Smooth muscle cell (in vitro differentiated cells): ENCODE measurements around the gene NRP2. TPM values are rescaled to one million over a fixed set of nuclear protein-coding genes. Genes with fewer than 3 reads are reported as not detected.

Experiments used
- DNase-seq: peaks from one replicate; lab custom pipeline; 2025; ENCODE audit not compliant: unreplicated experiment; lab: John Stamatoyannopoulos, UW
- H2AFZ ChIP-seq: fragments of 200-600 bp; sonication (generic); 2 replicates; pipeline ENCODE4 v1.6.0; 2016; ENCODE audit warnings: antibody characterized with exemption, low read depth, mild to moderate bottlenecking
- H3F3A ChIP-seq: fragments of 200-600 bp; sonication (generic); 2 replicates; pipeline ENCODE4 v1.6.0; 2017; ENCODE audit warnings: antibody characterized with exemption, low read depth
- H3K27ac ChIP-seq: fragments of 200-600 bp; sonication (generic); 2 replicates; pipeline ENCODE4 v1.5.1; 2016; ENCODE audit warnings: low read depth, mild to moderate bottlenecking
- H3K27me3 ChIP-seq: fragments of 200-600 bp; sonication (generic); 2 replicates; pipeline ENCODE4 v1.6.1; 2016; ENCODE audit warnings: low read depth, mild to moderate bottlenecking
- H3K36me3 ChIP-seq: fragments of 200-600 bp; sonication (generic); 2 replicates; pipeline ENCODE4 v1.5.1; 2016; ENCODE audit warnings: low read depth
- H3K4me1 ChIP-seq: fragments of 200-600 bp; sonication (generic); 2 replicates; pipeline ENCODE4 v1.5.1; 2016; ENCODE audit warnings: low read depth
- H3K4me2 ChIP-seq: fragments of 200-600 bp; sonication (generic); 2 replicates; pipeline ENCODE4 v1.6.0; 2016; ENCODE audit warnings: mild to moderate bottlenecking
- H3K4me3 ChIP-seq: fragments of 200-600 bp; sonication (generic); 2 replicates; pipeline ENCODE4 v1.5.1; 2016; ENCODE audit warnings: mild to moderate bottlenecking
- H3K79me2 ChIP-seq: fragments of 200-600 bp; sonication (generic); 2 replicates; pipeline ENCODE4 v1.6.0; 2016; ENCODE audit warnings: low read depth, mild to moderate bottlenecking
- H3K9ac ChIP-seq: fragments of 200-600 bp; sonication (generic); 2 replicates; pipeline ENCODE4 v1.6.0; 2016; ENCODE audit warnings: low read depth
- H3K9me3 ChIP-seq: fragments of 200-600 bp; sonication (generic); replicated peaks from 2 replicates; pipeline ENCODE4 v1.5.1; 2016; ENCODE audit warnings: low read depth
- H4K20me1 ChIP-seq: fragments of 200-600 bp; sonication (generic); 2 replicates; pipeline ENCODE4 v1.6.0; 2016; ENCODE audit warnings: low read depth
- WGBS: methylation state at CpG from one replicate; pipeline ENCODE4 v1.1.7; 2016; ENCODE audit warnings: low lambda C conversion rate; 5-methylcytosine and 5-hydroxymethylcytosine counted together
- polyA plus RNA-seq: library from polyadenylated mRNA; unstranded; fragments of >200 nt; fragmentation: Nextera tagmentation; extraction: Ambion mirVana; gene quantifications from 2 replicates; pipeline ENCODE4 v1.2.1, GENCODE V29; 2016
- total RNA-seq: library from RNA; depleted of rRNA; stranded (reverse); fragments of >200 nt; gene quantifications from 2 replicates; pipeline ENCODE4 v1.2.3, GENCODE V29; 2014
- TF ChIP-seq, protein P1 (sequence below): fragments of 200-600 bp; sonication (generic); IDR thresholded peaks from 2 replicates; pipeline ENCODE4 v1.5.1; 2017; ENCODE audit warnings: borderline replicate concordance, mild to moderate bottlenecking, antibody characterized with exemption; ENCODE audit not compliant: insufficient read depth, poor library complexity, severe bottlenecking

Gene NRP2
- total and polyA plus RNA-seq, 2 experiments from 2014 or later, result 58.4 to 96.1 TPM

GRCh38 chr2:205689820-205690219 is 7.5 kb downstream of the NRP2 start:
- Histone ChIP-seq H3K4me3 (no peak overlapping the region), H4K20me1 (no peaks in the 10 kb centered on the region), H3K9me3 (no peaks in the 10 kb centered on the region), H3K36me3 (no peaks in the 10 kb centered on the region), H3K4me2 (no peak overlapping the region), H3K79me2 (peaks cover 87% of the 10 kb centered on the region), H3K9ac (no peak overlapping the region), H3K27ac (no peak overlapping the region), H3K27me3 (no peaks in the 10 kb centered on the region), H3F3A (peaks cover 10% of the 10 kb centered on the region), H3K4me1 (peaks cover 22% of the 10 kb centered on the region), H2AFZ (no peak overlapping the region)
- WGBS, result 50% methylated on average over 9 of the region's 9 CpGs
- DNase-seq, result no peak
- TF ChIP-seq, protein P1, sequence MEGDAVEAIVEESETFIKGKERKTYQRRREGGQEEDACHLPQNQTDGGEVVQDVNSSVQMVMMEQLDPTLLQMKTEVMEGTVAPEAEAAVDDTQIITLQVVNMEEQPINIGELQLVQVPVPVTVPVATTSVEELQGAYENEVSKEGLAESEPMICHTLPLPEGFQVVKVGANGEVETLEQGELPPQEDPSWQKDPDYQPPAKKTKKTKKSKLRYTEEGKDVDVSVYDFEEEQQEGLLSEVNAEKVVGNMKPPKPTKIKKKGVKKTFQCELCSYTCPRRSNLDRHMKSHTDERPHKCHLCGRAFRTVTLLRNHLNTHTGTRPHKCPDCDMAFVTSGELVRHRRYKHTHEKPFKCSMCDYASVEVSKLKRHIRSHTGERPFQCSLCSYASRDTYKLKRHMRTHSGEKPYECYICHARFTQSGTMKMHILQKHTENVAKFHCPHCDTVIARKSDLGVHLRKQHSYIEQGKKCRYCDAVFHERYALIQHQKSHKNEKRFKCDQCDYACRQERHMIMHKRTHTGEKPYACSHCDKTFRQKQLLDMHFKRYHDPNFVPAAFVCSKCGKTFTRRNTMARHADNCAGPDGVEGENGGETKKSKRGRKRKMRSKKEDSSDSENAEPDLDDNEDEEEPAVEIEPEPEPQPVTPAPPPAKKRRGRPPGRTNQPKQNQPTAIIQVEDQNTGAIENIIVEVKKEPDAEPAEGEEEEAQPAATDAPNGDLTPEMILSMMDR, result no peak

GRCh38 chr2:205692104-205692503 is 9.8 kb downstream of the NRP2 start:
- Histone ChIP-seq H3K27me3 (no peaks in the 10 kb centered on the region), H3K36me3 (no peaks in the 10 kb centered on the region), H3K4me1 (peaks cover 39% of the 10 kb centered on the region), H3K4me3 (no peak overlapping the region), H2AFZ (no peak overlapping the region), H3K27ac (peak overlapping the region; percentile 72), H3K79me2 (peaks cover 66% of the 10 kb centered on the region), H3K9me3 (no peaks in the 10 kb centered on the region), H3F3A (peaks cover 18% of the 10 kb centered on the region), H4K20me1 (no peaks in the 10 kb centered on the region), H3K4me2 (peak overlapping the region; percentile 71), H3K9ac (no peak overlapping the region)
- 15% methylated on average over 3 of the region's 3 CpGs for WGBS
- no peak for DNase-seq
- TF ChIP-seq, protein P1, result no peak

- Histone ChIP-seq H3K4me3 (no peak overlapping the region), H3K27ac (peak overlapping the region; percentile 97), H3K9ac (no peak overlapping the region), H3K4me1 (peaks cover 44% of the 10 kb centered on the region), H3K27me3 (no peaks in the 10 kb centered on the region), H3F3A (peaks cover 34% of the 10 kb centered on the region), H2AFZ (no peak overlapping the region), H3K36me3 (no peaks in the 10 kb centered on the region), H3K4me2 (peak overlapping the region; percentile 78), H4K20me1 (no peaks in the 10 kb centered on the region), H3K9me3 (no peaks in the 10 kb centered on the region), H3K79me2 (peaks cover 46% of the 10 kb centered on the region)
- 67% methylated on average over 2 of the region's 2 CpGs for WGBS
- DNase-seq, result no peak
- TF ChIP-seq, protein P1, result no peak
Observed at GRCh38 chr2:205694256-205694655, 12.0 kb downstream of the NRP2 start.

DNA sequence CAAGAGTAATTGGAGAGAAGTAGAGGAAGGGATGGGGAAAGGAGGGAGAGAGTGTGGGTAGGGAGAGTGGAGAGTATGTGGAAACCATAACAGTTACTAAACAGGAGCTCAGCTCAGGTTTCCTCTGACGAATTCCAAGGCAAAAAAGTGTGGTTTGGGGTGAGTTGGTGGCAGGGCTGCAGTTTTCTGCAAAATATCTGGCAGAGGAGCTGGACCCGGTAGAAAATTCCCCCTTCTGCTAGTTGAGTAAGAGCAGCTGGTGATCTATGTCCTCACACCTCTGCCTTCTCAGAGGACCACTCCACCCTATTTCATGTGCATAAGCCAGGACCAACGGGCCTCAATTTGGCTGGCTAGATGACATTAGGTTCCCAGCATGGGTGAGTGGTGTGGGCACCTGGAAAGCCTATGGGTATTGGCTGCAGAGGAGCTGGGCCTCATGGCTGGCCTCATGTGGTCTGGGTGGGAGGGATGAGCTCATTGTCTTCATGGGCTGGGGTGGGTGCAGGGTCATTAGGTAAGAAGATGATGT is 13.2 kb downstream of the NRP2 start:
- Histone ChIP-seq H3K27ac (peak overlapping the region; percentile 97), H3K4me1 (peaks cover 56% of the 10 kb centered on the region), H3K4me3 (no peak overlapping the region), H3K36me3 (no peaks in the 10 kb centered on the region), H3K4me2 (peak overlapping the region; percentile 78), H3K79me2 (peaks cover 33% of the 10 kb centered on the region), H3K9ac (peak overlapping the region; percentile 51), H4K20me1 (no peaks in the 10 kb centered on the region), H3F3A (peaks cover 38% of the 10 kb centered on the region), H3K9me3 (no peaks in the 10 kb centered on the region), H3K27me3 (no peaks in the 10 kb centered on the region), H2AFZ (no peak overlapping the region)
- no peak for DNase-seq
- TF ChIP-seq, protein P1, result no peak
- 30% methylated on average over 3 of the region's 3 CpGs for WGBS
